Measurements from ENCODE around the gene ZDHHC22.

DNA sequence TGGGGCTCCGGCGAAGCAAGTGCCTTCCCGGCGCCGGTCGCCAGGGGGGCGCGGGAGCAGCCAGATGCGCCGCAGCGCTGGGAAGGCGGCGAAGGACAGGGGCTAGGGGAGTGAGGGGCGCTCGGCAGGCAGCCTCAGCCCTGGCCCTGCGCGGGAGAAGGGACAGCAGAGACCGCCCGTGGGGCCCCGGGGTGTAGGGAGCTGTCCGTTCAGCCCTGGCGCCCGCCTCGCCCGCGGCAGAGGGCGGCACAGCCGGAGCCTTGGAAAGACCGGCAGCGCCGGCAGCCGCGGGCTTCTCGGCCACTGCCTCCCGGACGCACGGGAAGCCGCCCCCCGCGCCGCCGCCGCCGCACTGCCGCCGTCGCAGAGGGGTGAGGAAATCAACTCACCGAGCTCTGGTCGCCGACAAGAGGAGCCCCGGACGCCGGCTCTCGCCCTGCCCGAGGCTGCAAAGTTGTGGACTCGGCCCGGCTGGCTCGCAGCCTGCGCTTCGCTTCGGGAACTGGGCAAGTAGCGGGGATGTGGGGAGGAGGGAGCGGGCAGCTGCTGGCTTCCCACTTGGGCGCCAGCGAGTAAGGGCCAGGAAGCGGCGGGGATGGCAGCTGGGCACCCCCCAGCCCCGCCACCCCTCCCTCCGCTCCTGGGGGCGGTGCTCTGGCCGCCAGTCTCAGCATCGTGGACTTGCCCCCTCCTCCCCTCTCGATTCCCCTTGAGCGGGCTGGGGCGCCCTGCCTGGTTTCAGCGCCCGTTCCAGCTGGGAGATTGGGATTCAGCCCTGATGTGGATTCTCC is at the start of gene ZDHHC22:
- TF ChIP-seq, protein P1, sequence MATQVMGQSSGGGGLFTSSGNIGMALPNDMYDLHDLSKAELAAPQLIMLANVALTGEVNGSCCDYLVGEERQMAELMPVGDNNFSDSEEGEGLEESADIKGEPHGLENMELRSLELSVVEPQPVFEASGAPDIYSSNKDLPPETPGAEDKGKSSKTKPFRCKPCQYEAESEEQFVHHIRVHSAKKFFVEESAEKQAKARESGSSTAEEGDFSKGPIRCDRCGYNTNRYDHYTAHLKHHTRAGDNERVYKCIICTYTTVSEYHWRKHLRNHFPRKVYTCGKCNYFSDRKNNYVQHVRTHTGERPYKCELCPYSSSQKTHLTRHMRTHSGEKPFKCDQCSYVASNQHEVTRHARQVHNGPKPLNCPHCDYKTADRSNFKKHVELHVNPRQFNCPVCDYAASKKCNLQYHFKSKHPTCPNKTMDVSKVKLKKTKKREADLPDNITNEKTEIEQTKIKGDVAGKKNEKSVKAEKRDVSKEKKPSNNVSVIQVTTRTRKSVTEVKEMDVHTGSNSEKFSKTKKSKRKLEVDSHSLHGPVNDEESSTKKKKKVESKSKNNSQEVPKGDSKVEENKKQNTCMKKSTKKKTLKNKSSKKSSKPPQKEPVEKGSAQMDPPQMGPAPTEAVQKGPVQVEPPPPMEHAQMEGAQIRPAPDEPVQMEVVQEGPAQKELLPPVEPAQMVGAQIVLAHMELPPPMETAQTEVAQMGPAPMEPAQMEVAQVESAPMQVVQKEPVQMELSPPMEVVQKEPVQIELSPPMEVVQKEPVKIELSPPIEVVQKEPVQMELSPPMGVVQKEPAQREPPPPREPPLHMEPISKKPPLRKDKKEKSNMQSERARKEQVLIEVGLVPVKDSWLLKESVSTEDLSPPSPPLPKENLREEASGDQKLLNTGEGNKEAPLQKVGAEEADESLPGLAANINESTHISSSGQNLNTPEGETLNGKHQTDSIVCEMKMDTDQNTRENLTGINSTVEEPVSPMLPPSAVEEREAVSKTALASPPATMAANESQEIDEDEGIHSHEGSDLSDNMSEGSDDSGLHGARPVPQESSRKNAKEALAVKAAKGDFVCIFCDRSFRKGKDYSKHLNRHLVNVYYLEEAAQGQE (IDR thresholded peaks at IDR 0.05; ENCODE audit: low read depth) = peak; percentile 71
- no peak for TF ChIP-seq CEBPB (IDR thresholded peaks at IDR 0.05)
